Peyer's patch (tissue), 4 donors: ENCODE results near the gene NPNT. TPM values are rescaled to one million over a fixed set of nuclear protein-coding genes. Genes with fewer than 3 reads are reported as not detected.

Source experiments
- DNase-seq, 3 donors: peaks; one replicate each; pipeline ENCODE4 v3.0.0-alpha.2; 2017 to 2019
- H3K27ac ChIP-seq, 4 donors: fragments of 200-600 bp; sonication (generic); one replicate each; pipeline ENCODE4 v1.5.1; 2016 to 2019
- H3K27me3 ChIP-seq, 2 donors: fragments of 200-600 bp; sonication (generic); one replicate each; pipeline ENCODE4 v1.5.1; 2019
- H3K36me3 ChIP-seq, 3 donors: fragments of 200-600 bp; sonication (generic); one replicate each; pipeline ENCODE4 v1.5.1; 2016 to 2019
- H3K4me1 ChIP-seq, 4 donors: fragments of 200-600 bp; sonication (generic); one replicate each; pipeline ENCODE4 v1.5.1; 2016 to 2019
- H3K4me3 ChIP-seq, 4 donors: fragments of 200-600 bp; sonication (generic); 1 replicate in 3 of 4; 2 replicates in 1 of 4; pipeline ENCODE4 v1.5.1; 2016 to 2019; ENCODE audit warnings: mild to moderate bottlenecking in 1 of 4
- H3K9me3 ChIP-seq, 4 donors: fragments of 200-600 bp; sonication (generic); one replicate each; pipeline ENCODE4 v1.5.1; 2016 to 2019; ENCODE audit warnings: mild to moderate bottlenecking in 1 of 4
- POLR2A ChIP-seq, 2 donors: fragments of 450-650 bp; IDR thresholded peaks; one replicate each; pipeline ENCODE4 v1.5.1; 2017; ENCODE audit warnings: antibody characterized with exemption in 2 of 2, mild to moderate bottlenecking in 2 of 2, moderate library complexity in 2 of 2
- total RNA-seq, 4 donors: library from RNA; depleted of rRNA; stranded (reverse); fragments of >200 nt; gene quantifications; one replicate each; pipeline ENCODE4 v1.1.0, GENCODE V29; 2016
- TF ChIP-seq, protein P1 (sequence below), 6 experiments: fragments of 450-650 bp in 4 of 6; fragments of 200-600 bp in 2 of 6; sonication (generic) in 1 of 6; IDR thresholded peaks; one replicate each; pipeline ENCODE4 v1.5.1; 2017 to 2019; ENCODE audit warnings: antibody characterized with exemption in 6 of 6, mild to moderate bottlenecking in 3 of 6, moderate library complexity in 1 of 6

NPNT gene
- total RNA-seq, 4 donors from 2014 or later = 19.8 to 84.2 (median 58.3) TPM

- Histone ChIP-seq H3K27ac (no peak overlapping the region), H3K36me3 (no peaks in the 10 kb centered on the region), H3K9me3 (no peaks in the 10 kb centered on the region), H3K4me1 (no peaks in the 10 kb centered on the region), H3K27me3 (no peaks in the 10 kb centered on the region), H3K4me3 (no peak overlapping the region)
- peak in 1 of 3 donors; percentile 48 for DNase-seq
- TF ChIP-seq POLR2A (IDR thresholded peaks at IDR 0.05) = no peak
- TF ChIP-seq, protein P1, sequence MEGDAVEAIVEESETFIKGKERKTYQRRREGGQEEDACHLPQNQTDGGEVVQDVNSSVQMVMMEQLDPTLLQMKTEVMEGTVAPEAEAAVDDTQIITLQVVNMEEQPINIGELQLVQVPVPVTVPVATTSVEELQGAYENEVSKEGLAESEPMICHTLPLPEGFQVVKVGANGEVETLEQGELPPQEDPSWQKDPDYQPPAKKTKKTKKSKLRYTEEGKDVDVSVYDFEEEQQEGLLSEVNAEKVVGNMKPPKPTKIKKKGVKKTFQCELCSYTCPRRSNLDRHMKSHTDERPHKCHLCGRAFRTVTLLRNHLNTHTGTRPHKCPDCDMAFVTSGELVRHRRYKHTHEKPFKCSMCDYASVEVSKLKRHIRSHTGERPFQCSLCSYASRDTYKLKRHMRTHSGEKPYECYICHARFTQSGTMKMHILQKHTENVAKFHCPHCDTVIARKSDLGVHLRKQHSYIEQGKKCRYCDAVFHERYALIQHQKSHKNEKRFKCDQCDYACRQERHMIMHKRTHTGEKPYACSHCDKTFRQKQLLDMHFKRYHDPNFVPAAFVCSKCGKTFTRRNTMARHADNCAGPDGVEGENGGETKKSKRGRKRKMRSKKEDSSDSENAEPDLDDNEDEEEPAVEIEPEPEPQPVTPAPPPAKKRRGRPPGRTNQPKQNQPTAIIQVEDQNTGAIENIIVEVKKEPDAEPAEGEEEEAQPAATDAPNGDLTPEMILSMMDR (IDR thresholded peaks at IDR 0.05) = no peak
These were observed 75.8 kb downstream of the NPNT start for GRCh38 chr4:105971036-105971435.

GRCh38 chr4:105972946-105973621 is 77.8 kb downstream of the NPNT start:
- no peak overlapping the region for H3K27ac ChIP-seq
- H3K36me3 ChIP-seq = no peaks in the 10 kb centered on the region
- no peaks in the 10 kb centered on the region for H3K9me3 ChIP-seq
- TF ChIP-seq POLR2A (IDR thresholded peaks at IDR 0.05) = no peak
- TF ChIP-seq, protein P1 (IDR thresholded peaks at IDR 0.05) = no peak
- H3K27me3 ChIP-seq = no peaks in the 10 kb centered on the region
- no peak overlapping the region for H3K4me3 ChIP-seq
- no peaks in the 10 kb centered on the region for H3K4me1 ChIP-seq
- DNase-seq = no peak

DNA sequence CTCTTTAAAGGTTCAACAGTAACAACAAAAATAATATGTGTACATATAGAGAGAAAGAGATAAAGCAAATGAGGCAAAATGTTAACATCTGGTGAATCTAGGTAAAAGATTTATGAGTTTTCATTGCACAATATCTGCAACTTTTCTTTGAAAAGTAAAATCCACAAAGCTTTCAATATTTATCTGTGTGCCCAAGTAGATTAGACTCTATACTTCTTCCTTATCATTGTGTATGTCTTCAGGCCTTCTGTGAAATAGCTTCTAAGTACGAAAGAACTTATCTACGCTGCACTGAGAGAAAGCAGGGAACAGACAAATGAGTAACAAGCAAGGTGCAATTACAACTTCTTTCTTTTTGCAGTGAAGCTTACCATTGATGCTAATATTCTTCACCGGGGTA is 81.6 kb downstream of the NPNT start:
- TF ChIP-seq, protein P1 (IDR thresholded peaks at IDR 0.05) = no peak
- no peak for TF ChIP-seq POLR2A (IDR thresholded peaks at IDR 0.05)
- no peak for DNase-seq
- no peaks in the 10 kb centered on the region for H3K4me1 ChIP-seq
- H3K36me3 ChIP-seq = no peaks in the 10 kb centered on the region
- no peak overlapping the region for H3K4me3 ChIP-seq
- no peak overlapping the region for H3K27ac ChIP-seq
- H3K27me3 ChIP-seq = no peaks in the 10 kb centered on the region
- no peaks in the 10 kb centered on the region for H3K9me3 ChIP-seq

DNA sequence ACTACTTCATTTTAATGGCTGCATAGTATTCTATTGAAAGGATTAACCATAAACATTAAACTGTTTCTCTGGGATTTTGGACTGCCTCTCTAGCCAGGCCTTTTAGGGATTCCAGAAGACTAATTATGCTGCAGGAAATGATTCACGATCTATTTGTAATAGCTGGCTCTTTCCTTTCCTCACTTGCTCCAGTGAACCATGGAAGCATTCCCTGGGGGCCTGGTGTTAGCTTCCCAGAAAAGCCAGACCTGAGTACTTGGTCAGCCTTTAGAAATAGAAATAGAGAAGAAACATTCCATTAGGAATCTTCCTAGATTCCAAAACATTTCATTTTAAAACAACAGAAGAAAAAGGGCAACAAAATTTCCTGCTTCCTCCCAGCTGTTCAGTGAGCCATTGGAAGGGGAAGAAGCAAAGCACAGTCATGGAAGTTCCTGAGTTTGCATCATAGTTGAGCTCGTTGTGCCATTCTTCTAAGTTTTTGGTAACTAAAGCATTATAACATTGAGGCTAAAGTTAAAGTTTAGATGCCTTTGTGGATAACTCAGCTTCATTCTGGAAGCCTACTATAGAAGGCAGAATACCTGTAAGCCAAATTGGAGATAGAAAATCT is 83.5 kb downstream of the NPNT start:
- TF ChIP-seq, protein P1 (IDR thresholded peaks at IDR 0.05) = no peak
- TF ChIP-seq POLR2A (IDR thresholded peaks at IDR 0.05) = no peak
- H3K27me3 ChIP-seq = no peaks in the 10 kb centered on the region
- no peaks in the 10 kb centered on the region for H3K36me3 ChIP-seq
- H3K9me3 ChIP-seq = no peaks in the 10 kb centered on the region
- no peak for DNase-seq
- H3K4me3 ChIP-seq = no peak overlapping the region
- H3K27ac ChIP-seq = no peak overlapping the region
- no peaks in the 10 kb centered on the region for H3K4me1 ChIP-seq

GRCh38 chr4:105979506-105979905 is 84.2 kb downstream of the NPNT start:
- Histone ChIP-seq H3K9me3 (no peaks in the 10 kb centered on the region), H3K4me3 (no peak overlapping the region), H3K27ac (no peak overlapping the region), H3K36me3 (no peaks in the 10 kb centered on the region), H3K4me1 (no peaks in the 10 kb centered on the region), H3K27me3 (no peaks in the 10 kb centered on the region)
- DNase-seq = no peak
- TF ChIP-seq POLR2A (IDR thresholded peaks at IDR 0.05) = no peak
- TF ChIP-seq, protein P1 (IDR thresholded peaks at IDR 0.05) = no peak
